NCI-H2196 (cell line): ENCODE results near the gene GFAP.

Source experiments
- DNase-seq: peaks from one replicate; lab custom pipeline; 2025; ENCODE audit not compliant: unreplicated experiment; lab: John Stamatoyannopoulos, UW

The GFAP gene

GRCh38 chr17:44932096-44932786, 16.9 kb upstream of the GFAP start:
- DNase-seq = no peak

- no peak for DNase-seq
Observed at GRCh38 chr17:44931376-44931775, 16.1 kb upstream of the GFAP start.

- no peak for DNase-seq
Observed at GRCh38 chr17:44930667-44931066, 15.4 kb upstream of the GFAP start.

- no peak for DNase-seq
Observed at GRCh38 chr17:44928950-44929720, 13.8 kb upstream of the GFAP start.

- no peak for DNase-seq
Observed at GRCh38 chr17:44928136-44928535, 12.8 kb upstream of the GFAP start.

- DNase-seq = no peak
Observed at GRCh38 chr17:44927696-44928095, 12.4 kb upstream of the GFAP start.

GRCh38 chr17:44926821-44927525, 11.7 kb upstream of the GFAP start:
- no peak for DNase-seq

- DNase-seq = no peak
Observed at GRCh38 chr17:44925731-44926697, 10.7 kb upstream of the GFAP start.

- DNase-seq = no peak
Observed at GRCh38 chr17:44924107-44924544, 8.8 kb upstream of the GFAP start.

- no peak for DNase-seq
Observed at GRCh38 chr17:44922746-44923470, 7.6 kb upstream of the GFAP start.

- DNase-seq = no peak
Observed at GRCh38 chr17:44922136-44922535, 6.8 kb upstream of the GFAP start.

GRCh38 chr17:44921122-44921882, 6.0 kb upstream of the GFAP start:
- DNase-seq = no peak

- DNase-seq = no peak
Observed at GRCh38 chr17:44920565-44920940, 5.3 kb upstream of the GFAP start.

- DNase-seq = peak; percentile 85
Observed at GRCh38 chr17:44919885-44920564, 4.7 kb upstream of the GFAP start.

- DNase-seq = no peak
Observed at GRCh38 chr17:44919411-44919810, 4.1 kb upstream of the GFAP start.

GRCh38 chr17:44918006-44918405, 2.7 kb upstream of the GFAP start:
- no peak for DNase-seq

- no peak for DNase-seq
Observed at GRCh38 chr17:44917456-44917855, 2.2 kb upstream of the GFAP start.

GRCh38 chr17:44916781-44917241, 1.5 kb upstream of the GFAP start:
- no peak for DNase-seq
